GM12872 (cell line): ENCODE results near the gene AMIGO1.
A peak's percentile ranks its signal among the peaks of the same experiment; 100 is the strongest.

Experiments
- CTCF ChIP-seq: IDR thresholded peaks from 3 replicates; pipeline ENCODE4 v1.5.1; 2011; ENCODE audit warnings: low read depth, mild to moderate bottlenecking, low read length, moderate library complexity; ENCODE audit not compliant: insufficient read depth

The AMIGO1 gene

GRCh38 chr1:109490934-109491302 is 18.6 kb downstream of the AMIGO1 start:
- no peak for TF ChIP-seq CTCF

GRCh38 chr1:109490029-109490933 is 19.2 kb downstream of the AMIGO1 start:
- peak; percentile 88 for TF ChIP-seq CTCF

- TF ChIP-seq CTCF: no peak
These were observed 20.8 kb downstream of the AMIGO1 start for GRCh38 chr1:109488696-109489095.

- no peak for TF ChIP-seq CTCF
These were observed 21.3 kb downstream of the AMIGO1 start for GRCh38 chr1:109488201-109488600.

GRCh38 chr1:109487261-109487660 is 22.3 kb downstream of the AMIGO1 start:
- no peak for TF ChIP-seq CTCF

- TF ChIP-seq CTCF: no peak
These were observed 24.5 kb downstream of the AMIGO1 start for GRCh38 chr1:109485001-109485400.

- no peak for TF ChIP-seq CTCF
These were observed 25.0 kb downstream of the AMIGO1 start for GRCh38 chr1:109484519-109484975.
